GM19035 (cell line): ENCODE data around the gene STRIP2.
"Not testable (repeated sequence)": the region's sequence is repeated elsewhere in the genome, so short reads cannot be mapped to it uniquely, and the experiment has no call there.

Experiments used
- ATAC-seq: cut with Tn5 transposase; IDR thresholded peaks from one replicate; pipeline ENCODE4 v1.9.1; 2021; ENCODE audit not compliant: unreplicated experiment

STRIP2 gene

DNA sequence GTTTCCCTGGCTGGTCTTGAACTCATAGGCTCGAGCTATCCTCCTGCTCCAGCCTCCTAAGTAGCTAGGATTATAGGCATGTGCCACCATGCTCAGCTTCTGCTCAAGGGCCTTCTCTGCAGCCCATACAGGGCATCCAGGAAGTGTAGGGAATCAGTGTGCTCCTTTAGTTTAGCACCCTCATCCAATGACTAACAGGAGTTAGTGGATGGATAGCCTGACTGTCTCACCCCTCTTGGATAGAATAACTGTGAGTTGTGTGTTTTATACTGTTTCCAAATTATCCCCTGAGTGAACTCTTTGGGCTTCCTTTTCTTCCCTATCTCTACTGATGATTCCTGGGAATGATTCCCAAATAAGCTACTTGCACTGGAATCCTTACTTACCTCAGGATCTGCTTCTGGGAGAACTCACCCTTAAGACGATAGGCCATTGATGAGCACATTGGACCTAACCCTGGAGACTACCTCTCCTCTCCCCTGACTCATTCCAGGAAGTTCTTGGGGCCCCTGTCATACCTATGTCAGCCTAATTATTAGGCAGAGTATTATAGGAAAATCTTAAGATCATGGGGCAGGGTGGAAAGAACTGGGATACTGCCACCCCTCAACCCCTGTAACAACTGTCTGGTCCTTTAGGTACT, 18.5 kb downstream of the STRIP2 start:
- no peak for ATAC-seq

- ATAC-seq, result no peak
Observed at GRCh38 chr7:129453510-129454248, 19.4 kb downstream of the STRIP2 start.

DNA sequence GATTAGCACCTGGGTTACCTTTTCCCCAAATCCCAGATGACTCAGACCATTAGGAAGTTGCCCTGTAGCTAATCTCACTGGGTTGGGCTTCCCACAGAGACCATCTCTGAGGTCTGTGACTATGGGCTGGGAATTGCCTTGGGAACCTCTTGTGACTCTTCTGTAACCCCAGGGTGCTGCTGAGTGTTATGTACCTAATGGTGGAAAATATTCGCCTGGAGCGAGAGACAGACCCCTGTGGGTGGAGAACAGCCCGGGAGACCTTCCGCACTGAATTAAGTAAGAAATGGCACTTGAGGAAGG, 20.0 kb downstream of the STRIP2 start:
- no peak for ATAC-seq

DNA sequence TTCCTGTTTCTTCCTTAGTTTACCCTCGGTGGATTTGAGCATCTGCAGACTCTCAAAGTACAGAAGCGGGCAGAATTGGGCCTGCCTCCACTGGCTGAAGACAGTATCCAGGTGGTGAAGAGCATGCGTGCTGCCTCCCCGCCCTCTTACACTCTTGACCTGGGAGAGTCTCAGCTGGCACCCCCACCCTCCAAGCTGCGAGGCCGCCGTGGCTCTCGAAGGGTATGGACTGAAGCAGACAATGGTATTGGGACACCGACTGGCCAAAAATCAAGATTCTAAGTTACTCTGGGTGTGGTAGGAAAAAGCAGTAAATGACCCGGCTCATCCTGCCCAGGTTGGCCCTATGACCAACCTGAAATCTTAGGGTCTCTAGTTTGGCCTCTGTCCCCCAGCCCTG, 22.2 kb downstream of the STRIP2 start:
- ATAC-seq, result no peak

DNA sequence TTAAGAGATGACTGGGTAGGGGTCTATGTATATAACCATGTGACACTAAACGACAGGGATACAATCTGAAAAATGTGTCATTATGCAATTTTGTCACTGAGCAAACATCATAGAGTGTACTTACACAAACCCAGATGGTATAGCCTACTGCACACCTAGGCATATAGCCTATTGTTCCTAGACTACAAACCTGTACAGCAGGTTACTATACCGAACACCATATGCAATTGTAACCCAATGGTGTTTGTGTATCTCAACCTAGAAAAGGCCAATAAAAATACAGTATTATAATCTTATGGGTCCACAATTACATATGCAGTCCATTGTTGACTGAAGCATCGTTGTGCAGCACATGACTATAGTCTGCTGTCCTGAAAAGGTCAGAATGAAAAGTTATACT, 22.9 kb downstream of the STRIP2 start:
- ATAC-seq, result no peak

- ATAC-seq, result no peak
Observed at GRCh38 chr7:129458171-129458570, 23.9 kb downstream of the STRIP2 start.

- ATAC-seq, result no peak
Observed at GRCh38 chr7:129461809-129462208, 27.6 kb downstream of the STRIP2 start.

DNA sequence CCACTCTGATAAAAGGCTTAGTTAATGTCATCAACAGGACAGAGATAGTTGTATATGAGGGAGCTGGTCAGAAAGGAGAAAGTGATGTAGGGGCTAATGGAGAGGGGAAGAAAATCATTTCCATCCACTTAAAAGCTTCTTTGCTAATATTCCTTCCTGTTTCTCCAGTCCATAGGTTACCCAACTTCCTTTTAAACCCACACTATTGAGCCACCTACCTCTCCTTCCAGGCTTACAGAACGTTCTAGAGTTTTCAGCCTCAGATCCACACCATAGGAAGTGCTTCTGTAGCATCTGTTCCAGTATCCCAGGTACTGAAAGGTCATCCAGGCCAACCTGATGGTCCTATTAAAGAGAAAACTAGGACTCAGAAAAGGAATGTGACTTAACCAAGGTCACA, 28.2 kb downstream of the STRIP2 start:
- ATAC-seq, result no peak

DNA sequence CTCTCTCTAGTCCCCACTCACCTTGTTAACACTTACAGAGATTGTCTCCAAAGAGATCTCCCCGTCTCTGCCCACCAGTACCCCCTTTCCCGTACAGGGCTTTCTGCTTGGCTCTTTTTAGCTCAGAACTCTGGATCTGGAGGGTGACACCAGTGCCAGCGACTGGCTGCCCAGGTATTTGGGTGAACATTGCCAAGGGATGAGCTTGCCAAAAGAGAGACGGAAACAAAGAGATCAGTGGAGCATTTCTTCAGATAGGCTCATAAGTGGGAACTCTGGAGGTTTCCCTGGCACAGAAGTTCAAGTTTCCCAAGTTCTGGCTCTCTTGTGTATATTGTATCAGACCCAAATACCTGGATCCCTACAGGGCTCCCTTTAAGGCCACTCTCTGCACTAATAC, 30.0 kb downstream of the STRIP2 start:
- ATAC-seq, result no peak

DNA sequence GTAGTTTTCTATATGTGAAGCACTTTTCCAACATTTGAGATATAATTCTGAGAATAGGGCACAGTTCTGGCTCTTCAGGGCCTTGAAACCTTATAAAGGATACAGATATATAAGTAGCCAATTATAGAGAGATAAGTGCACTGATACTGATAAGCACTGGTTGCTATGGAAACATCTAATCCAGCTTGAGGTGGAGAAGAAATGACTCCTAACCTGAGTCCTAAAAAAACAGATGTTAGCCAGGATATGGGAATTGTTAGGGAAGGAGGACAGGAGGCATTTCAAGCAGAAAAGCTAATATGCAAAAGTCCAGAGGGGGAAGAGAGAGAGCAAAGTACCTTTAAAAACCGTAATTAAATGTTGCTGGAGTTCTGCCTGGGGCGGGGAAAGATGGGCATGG, 30.8 kb downstream of the STRIP2 start:
- no peak for ATAC-seq

DNA sequence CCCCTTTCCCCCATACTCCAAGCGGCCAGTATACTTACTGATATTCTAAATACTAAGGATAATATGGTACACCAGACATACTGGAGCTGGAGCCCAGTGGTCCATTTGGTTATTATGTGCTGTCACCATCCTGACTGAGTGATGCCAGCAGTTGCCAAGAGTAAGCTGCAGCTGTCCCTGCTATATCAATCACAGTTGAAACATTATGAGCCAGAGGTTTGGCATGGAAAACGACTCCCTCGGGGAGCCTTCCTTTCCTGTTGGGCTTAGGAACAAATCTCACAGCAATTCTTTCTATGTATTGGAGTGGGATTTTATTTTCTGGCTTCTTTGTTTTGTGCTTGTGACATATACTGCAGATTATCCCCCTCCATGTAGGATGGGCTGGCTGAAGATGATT, 32.6 kb downstream of the STRIP2 start:
- ATAC-seq, result no peak

GRCh38 chr7:129468087-129468486, 33.9 kb downstream of the STRIP2 start:
- ATAC-seq, result no peak

DNA sequence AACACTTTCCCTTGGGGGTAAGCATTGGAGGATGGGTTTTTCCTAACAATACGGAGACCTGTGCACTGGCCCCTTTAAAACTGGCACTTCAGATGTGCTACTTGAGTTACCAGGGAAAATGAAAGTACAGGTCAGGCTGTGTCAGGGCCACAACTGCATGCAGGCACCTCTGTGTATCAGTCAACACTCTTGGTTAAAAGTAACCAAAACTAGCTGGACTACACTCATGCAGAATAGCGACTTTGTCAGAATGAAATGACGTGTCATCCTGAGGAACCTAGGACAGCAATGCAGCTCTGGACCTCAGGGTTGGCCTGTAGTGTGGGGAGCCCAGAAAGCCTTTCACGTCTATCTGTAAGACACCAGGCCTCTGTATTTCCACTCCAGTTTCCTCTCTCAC, 34.3 kb downstream of the STRIP2 start:
- no peak for ATAC-seq

DNA sequence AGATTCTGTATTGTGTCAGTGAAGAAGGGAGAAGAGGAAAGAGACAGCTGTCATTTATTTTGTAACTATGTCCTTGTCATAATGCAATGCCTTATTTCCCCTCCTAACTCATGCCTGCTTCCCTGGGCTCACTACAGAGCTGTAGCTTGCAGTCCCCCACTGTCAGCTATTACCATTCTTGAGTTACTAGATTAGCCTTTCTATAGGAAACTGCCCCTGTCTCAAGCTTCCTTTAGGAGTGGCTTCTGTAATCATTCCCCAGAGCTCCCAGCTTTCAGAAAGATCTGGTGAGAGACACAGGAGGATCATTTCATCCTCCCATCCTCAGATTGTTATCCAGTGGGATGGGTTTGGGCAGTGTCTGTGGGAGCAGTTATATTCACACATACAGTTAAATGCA, 35.7 kb downstream of the STRIP2 start:
- no peak for ATAC-seq

DNA sequence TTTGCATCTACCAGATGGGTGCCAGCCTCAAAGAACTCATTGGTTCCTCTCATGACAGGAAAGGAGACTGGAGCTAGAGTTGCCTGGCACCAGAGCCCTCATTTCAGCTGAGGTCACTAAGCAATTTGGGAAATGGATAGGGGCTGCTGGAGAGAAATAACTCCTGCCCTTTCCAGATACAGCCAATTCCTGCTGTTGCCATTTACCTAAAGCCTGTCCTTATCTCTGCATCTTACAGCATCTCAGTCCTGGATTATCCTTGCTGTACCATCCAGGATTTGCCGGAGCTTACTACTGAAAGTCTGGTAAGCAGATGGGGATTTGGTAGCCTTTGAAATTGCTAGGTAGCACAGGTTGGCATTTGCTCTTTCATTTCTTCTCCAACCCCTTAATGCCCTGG, 36.2 kb downstream of the STRIP2 start:
- ATAC-seq, result no peak

GRCh38 chr7:129471402-129471827, 37.2 kb downstream of the STRIP2 start:
- ATAC-seq, result no peak

GRCh38 chr7:129475931-129476330, 41.7 kb downstream of the STRIP2 start:
- not testable (repeated sequence) for ATAC-seq

- ATAC-seq, result not testable (repeated sequence)
Observed at GRCh38 chr7:129476398-129476797, 42.2 kb downstream of the STRIP2 start.

DNA sequence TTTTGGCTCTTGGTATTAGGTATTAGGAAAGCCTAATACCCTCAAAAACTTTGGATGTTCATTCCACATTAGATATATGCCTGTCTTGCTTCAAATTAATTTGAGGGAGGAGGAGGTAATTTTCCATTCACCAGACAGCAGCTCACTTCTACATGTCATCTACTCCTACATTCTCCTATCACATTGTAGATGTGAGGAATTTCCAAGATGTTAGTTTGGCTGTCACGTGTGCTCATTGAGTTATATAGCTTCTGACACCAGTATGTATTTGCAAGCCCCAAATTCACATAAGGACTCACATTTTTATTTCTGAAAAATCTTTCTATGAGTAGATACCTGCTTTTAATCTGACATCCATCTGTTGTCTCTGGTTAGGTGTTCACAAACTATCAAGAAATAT, 45.6 kb downstream of the STRIP2 start:
- ATAC-seq, result no peak

GRCh38 chr7:129480674-129481363, 46.6 kb downstream of the STRIP2 start:
- no peak for ATAC-seq

DNA sequence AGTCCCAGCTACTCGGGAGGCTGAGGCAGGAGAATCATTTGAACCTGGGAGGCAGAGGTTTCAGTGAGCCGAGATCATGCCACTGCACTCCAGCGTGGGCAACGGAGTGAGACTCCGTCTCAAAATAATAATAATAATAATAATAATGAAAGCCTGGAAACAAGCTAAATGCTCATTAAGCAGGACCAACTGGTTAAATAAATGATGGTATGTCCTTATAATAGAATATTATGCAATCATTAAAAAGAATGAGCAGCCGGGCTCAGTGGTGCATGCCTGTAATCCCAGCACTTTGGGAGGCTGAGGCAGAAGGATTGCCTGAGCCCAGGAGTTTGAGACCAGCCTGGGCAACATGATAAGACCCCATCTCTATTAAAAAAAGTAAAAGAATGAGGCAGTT, 47.1 kb downstream of the STRIP2 start:
- ATAC-seq, result not testable (repeated sequence)

DNA sequence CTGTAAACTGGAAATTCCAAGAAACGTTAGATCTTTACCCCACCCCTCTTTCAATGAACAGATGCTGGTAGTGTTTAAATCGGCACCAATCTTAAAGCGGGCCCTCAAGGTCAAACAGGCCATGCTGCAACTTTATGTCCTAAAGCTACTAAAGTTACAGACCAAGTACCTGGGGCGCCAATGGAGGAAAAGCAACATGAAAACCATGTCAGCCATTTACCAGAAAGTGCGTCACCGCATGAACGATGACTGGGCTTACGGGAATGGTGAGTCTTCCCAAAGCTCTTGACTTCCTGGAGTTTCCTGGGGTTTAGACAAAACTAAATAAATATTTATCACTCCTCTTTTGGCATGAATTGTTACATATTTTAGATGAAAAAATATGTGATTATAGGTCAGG, 48.5 kb downstream of the STRIP2 start:
- no peak for ATAC-seq
